ENCODE data around the gene CRX.

GRCh38 chr19:47798904-47799266 lies 22.9 kb upstream of the CRX start:
- TF ChIP-seq CTCF (conservative IDR thresholded peaks at IDR 0.05) (no peak), ZFX (IDR thresholded peaks at IDR 0.05) (no peak)

All from C4-2B (cell line).